GM21360 (cell line): ENCODE data around the gene PLEKHA4.

Experiments used
- ATAC-seq: cut with Tn5 transposase; IDR thresholded peaks from one replicate; pipeline ENCODE4 v1.9.1; 2021; ENCODE audit warnings: mild to moderate bottlenecking, moderate library complexity; ENCODE audit not compliant: unreplicated experiment

Gene PLEKHA4

GRCh38 chr19:48833977-48834376, 34.4 kb downstream of the PLEKHA4 start:
- no peak for ATAC-seq

- ATAC-seq: no peak
Measured at GRCh38 chr19:48833049-48833448, 35.4 kb downstream of the PLEKHA4 start.

- no peak for ATAC-seq
Measured at GRCh38 chr19:48830965-48831364, 37.5 kb downstream of the PLEKHA4 start.

- ATAC-seq: no peak
Measured at GRCh38 chr19:48830088-48830487, 38.3 kb downstream of the PLEKHA4 start.

GRCh38 chr19:48826606-48827020, 41.8 kb downstream of the PLEKHA4 start:
- ATAC-seq: no peak

- ATAC-seq: no peak
Measured at GRCh38 chr19:48822514-48822913, 45.9 kb downstream of the PLEKHA4 start.

GRCh38 chr19:48821633-48822032, 46.8 kb downstream of the PLEKHA4 start:
- no peak for ATAC-seq

GRCh38 chr19:48819366-48819816, 49.0 kb downstream of the PLEKHA4 start:
- ATAC-seq: no peak

GRCh38 chr19:48818234-48818820, 50.1 kb downstream of the PLEKHA4 start:
- ATAC-seq: no peak

- no peak for ATAC-seq
Measured at GRCh38 chr19:48817585-48818124, 50.8 kb downstream of the PLEKHA4 start.

- no peak for ATAC-seq
Measured at GRCh38 chr19:48815870-48816501, 52.4 kb downstream of the PLEKHA4 start.

- ATAC-seq: no peak
Measured at GRCh38 chr19:48814895-48815294, 53.5 kb downstream of the PLEKHA4 start.

- no peak for ATAC-seq
Measured at GRCh38 chr19:48813123-48813913, 55.1 kb downstream of the PLEKHA4 start.

- ATAC-seq: peak; percentile 46
Measured at GRCh38 chr19:48812094-48812929, 56.1 kb downstream of the PLEKHA4 start.

- ATAC-seq: no peak
Measured at GRCh38 chr19:48810151-48810550, 58.3 kb downstream of the PLEKHA4 start.

GRCh38 chr19:48807590-48808308, 60.7 kb downstream of the PLEKHA4 start:
- ATAC-seq: no peak

GRCh38 chr19:48806818-48807589, 61.4 kb downstream of the PLEKHA4 start:
- ATAC-seq: no peak

- no peak for ATAC-seq
Measured at GRCh38 chr19:48806518-48806817, 61.9 kb downstream of the PLEKHA4 start.

- ATAC-seq: no peak
Measured at GRCh38 chr19:48805452-48805851, 63.0 kb downstream of the PLEKHA4 start.

GRCh38 chr19:48804496-48804895, 63.9 kb downstream of the PLEKHA4 start:
- no peak for ATAC-seq
